ENCODE measurements around the gene NSD2. TPM values are rescaled to one million over a fixed set of nuclear protein-coding genes. Genes with fewer than 3 reads are reported as not detected.
"Not testable (repeated sequence)": the region's sequence is repeated elsewhere in the genome, so short reads cannot be mapped to it uniquely, and the experiment has no call there.

Gene NSD2
- total RNA-seq, 1 experiment from 2014 or later: 109 TPM

- Mint-ChIP-seq H3K4me1 (ENCODE audit: insufficient read depth, unreplicated experiment) (no peaks in the 10 kb centered on the region), H3K9me3 (ENCODE audit: unreplicated experiment) (no peaks in the 10 kb centered on the region), H3K27ac (ENCODE audit: low read depth, unreplicated experiment) (no peak overlapping the region), H3K36me3 (ENCODE audit: insufficient read depth, unreplicated experiment) (peaks cover 46% of the 10 kb centered on the region), H3K27me3 (ENCODE audit: insufficient read depth, unreplicated experiment) (no peaks in the 10 kb centered on the region), H3K4me3 (ENCODE audit: unreplicated experiment) (no peak overlapping the region)
- no peak for TF ChIP-seq CTCF (IDR thresholded peaks at IDR 0.05; ENCODE audit: unreplicated experiment)
- intact Hi-C loops (cut with micrococcal nuclease): no loop called here
- CTCF ChIA-PET: no interaction called here
- POLR2A ChIA-PET: no interaction called here
- DNase-seq (ENCODE audit: unreplicated experiment): no peak
- BruUV-seq (replicated peaks): no TSS peak
Observed at GRCh38 chr4:1833307-1834046, 37.7 kb upstream of the NSD2 start.

- Mint-ChIP-seq H3K9me3 (ENCODE audit: unreplicated experiment) (no peaks in the 10 kb centered on the region), H3K4me1 (ENCODE audit: insufficient read depth, unreplicated experiment) (peaks cover 3% of the 10 kb centered on the region), H3K27me3 (ENCODE audit: insufficient read depth, unreplicated experiment) (no peaks in the 10 kb centered on the region), H3K27ac (ENCODE audit: low read depth, unreplicated experiment) (no peak overlapping the region), H3K4me3 (ENCODE audit: unreplicated experiment) (no peak overlapping the region), H3K36me3 (ENCODE audit: insufficient read depth, unreplicated experiment) (peaks cover 54% of the 10 kb centered on the region)
- intact Hi-C loops (cut with micrococcal nuclease): no loop called here
- no TSS peak for BruUV-seq (replicated peaks)
- TF ChIP-seq CTCF (IDR thresholded peaks at IDR 0.05; ENCODE audit: unreplicated experiment): no peak
- CTCF ChIA-PET: interaction anchor here (0.5 kb wide), 1 partner anchor 334 kb away, joined by 3 read pairs; no protein-coding TSS in a partner anchor
- DNase-seq (ENCODE audit: unreplicated experiment): no peak
- POLR2A ChIA-PET: no interaction called here
Observed at GRCh38 chr4:1834047-1834775, 37.0 kb upstream of the NSD2 start.

GRCh38 chr4:1835836-1836235 is 35.4 kb upstream of the NSD2 start:
- peaks cover 59% of the 10 kb centered on the region for H3K36me3 Mint-ChIP-seq (ENCODE audit: insufficient read depth, unreplicated experiment)
- intact Hi-C loops (cut with micrococcal nuclease); H3K4me1 Mint-ChIP-seq (ENCODE audit: insufficient read depth, unreplicated experiment); H3K27me3 Mint-ChIP-seq (ENCODE audit: insufficient read depth, unreplicated experiment); H3K4me3 Mint-ChIP-seq (ENCODE audit: unreplicated experiment); H3K27ac Mint-ChIP-seq (ENCODE audit: low read depth, unreplicated experiment); DNase-seq (ENCODE audit: unreplicated experiment); CTCF ChIA-PET; H3K9me3 Mint-ChIP-seq (ENCODE audit: unreplicated experiment); BruUV-seq (replicated peaks): not testable (repeated sequence)
- POLR2A ChIA-PET: interaction anchor here (0.6 kb wide), 1 partner anchor 19 kb away, joined by 3 read pairs; no protein-coding TSS in a partner anchor

GRCh38 chr4:1836650-1837049 is 34.5 kb upstream of the NSD2 start:
- peaks cover 64% of the 10 kb centered on the region for H3K36me3 Mint-ChIP-seq (ENCODE audit: insufficient read depth, unreplicated experiment)
- no peak for TF ChIP-seq CTCF (IDR thresholded peaks at IDR 0.05; ENCODE audit: unreplicated experiment)
- H3K4me1 Mint-ChIP-seq (ENCODE audit: insufficient read depth, unreplicated experiment): peaks cover 5% of the 10 kb centered on the region
- H3K27me3 Mint-ChIP-seq (ENCODE audit: insufficient read depth, unreplicated experiment): no peaks in the 10 kb centered on the region
- intact Hi-C loops (cut with micrococcal nuclease): no loop called here
- POLR2A ChIA-PET: no interaction called here
- H3K9me3 Mint-ChIP-seq (ENCODE audit: unreplicated experiment): no peaks in the 10 kb centered on the region
- CTCF ChIA-PET: no interaction called here
- H3K27ac Mint-ChIP-seq (ENCODE audit: low read depth, unreplicated experiment): no peak overlapping the region
- BruUV-seq (replicated peaks): no TSS peak
- H3K4me3 Mint-ChIP-seq (ENCODE audit: unreplicated experiment): no peak overlapping the region
- DNase-seq (ENCODE audit: unreplicated experiment): no peak
